Gastroesophageal sphincter (tissue), 4 donors: ENCODE results near the gene SLC44A1. TPM values are rescaled to one million over a fixed set of nuclear protein-coding genes. Genes with fewer than 3 reads are reported as not detected.

Experiments
- ATAC-seq: fragments of 150-250 bp; one replicate; pipeline ENCODE4 v1.9.1; 2016; ENCODE audit warnings: mild to moderate bottlenecking, moderate library complexity
- H3K27ac ChIP-seq, 4 donors: fragments of 200-600 bp; sonication (generic) in 3 of 4; 1 replicate in 3 of 4; 2 replicates in 1 of 4; pipeline ENCODE4 v1.5.1; 2016 to 2019
- H3K27me3 ChIP-seq: fragments of 200-600 bp; sonication (generic); one replicate; pipeline ENCODE4 v1.5.1; 2019
- H3K36me3 ChIP-seq, 2 donors: fragments of 200-600 bp; sonication (generic); one replicate each; pipeline ENCODE4 v1.5.1; 2019; ENCODE audit warnings: control low read depth in 1 of 2
- H3K4me1 ChIP-seq, 3 donors: fragments of 200-600 bp; sonication (generic); 1 replicate in 2 of 3; 2 replicates in 1 of 3; pipeline ENCODE4 v1.5.1; 2016 to 2019; ENCODE audit warnings: control low read depth in 2 of 3
- H3K4me3 ChIP-seq, 2 donors: fragments of 200-600 bp; sonication (generic); one replicate each; pipeline ENCODE4 v1.5.1; 2019; ENCODE audit warnings: mild to moderate bottlenecking in 1 of 2, moderate library complexity in 1 of 2
- H3K9me3 ChIP-seq, 3 donors: fragments of 200-600 bp; sonication (generic); one replicate each; pipeline ENCODE4 v1.5.1; 2017 to 2019; ENCODE audit warnings: control low read depth in 2 of 3
- CTCF ChIP-seq, 4 experiments: fragments of 200-600 bp in 2 of 4; fragments of 450-650 bp in 2 of 4; sonication (generic) in 1 of 4; IDR thresholded peaks; one replicate each; pipeline ENCODE4 v1.5.1; 2017 to 2019; ENCODE audit warnings: antibody characterized with exemption in 4 of 4, mild to moderate bottlenecking in 2 of 4, moderate library complexity in 2 of 4
- EP300 ChIP-seq: sonication (generic); formaldehyde crosslinking; IDR thresholded peaks from one replicate; pipeline ENCODE4 v1.6.1; 2017; ENCODE audit warnings: antibody characterized with exemption, mild to moderate bottlenecking
- POLR2A ChIP-seq, 2 donors: fragments of 450-650 bp; IDR thresholded peaks; one replicate each; pipeline ENCODE4 v1.6.1; 2017; ENCODE audit warnings: antibody characterized with exemption in 2 of 2, mild to moderate bottlenecking in 2 of 2, moderate library complexity in 1 of 2
- POLR2AphosphoS5 ChIP-seq: sonication (generic); formaldehyde crosslinking; IDR thresholded peaks from one replicate; pipeline ENCODE4 v1.6.1; 2017; ENCODE audit warnings: antibody characterized with exemption
- WGBS, 2 donors: methylation state at CpG; one replicate each; pipeline ENCODE4 v1.1.5; 2018; ENCODE audit warnings: low coverage in 1 of 2; 5-methylcytosine and 5-hydroxymethylcytosine counted together
- total RNA-seq, 4 donors: library from RNA; depleted of rRNA; stranded (reverse); fragments of >200 nt; gene quantifications; one replicate each; pipeline ENCODE4 v1.1.0, GENCODE V29; 2016

Gene SLC44A1
- total RNA-seq, 4 donors from 2014 or later: 27.9 to 49.1 (median 30.6) TPM

- Histone ChIP-seq H3K27me3 (no peaks in the 10 kb centered on the region), H3K36me3 (peaks cover 0 to 6% of the 10 kb centered on the region in 2 donors), H3K27ac (no peak overlapping the region), H3K4me1 (peaks cover 0 to 12% (median 0%) of the 10 kb centered on the region in 3 donors), H3K4me3 (no peak overlapping the region), H3K9me3 (no peaks in the 10 kb centered on the region)
- TF ChIP-seq POLR2A (IDR thresholded peaks at IDR 0.05) (no peak), EP300 (no peak), POLR2AphosphoS5 (no peak), CTCF (IDR thresholded peaks at IDR 0.05) (no peak)
- ATAC-seq: no peak
Measured at GRCh38 chr9:105313238-105313637, 68.8 kb downstream of the SLC44A1 start.

GRCh38 chr9:105316703-105317102, 72.3 kb downstream of the SLC44A1 start:
- 83 to 88% methylated on average over 2 of the region's 2 CpGs for WGBS, 2 donors
- Histone ChIP-seq H3K4me3 (no peak overlapping the region), H3K27me3 (no peaks in the 10 kb centered on the region), H3K4me1 (no peaks in the 10 kb centered on the region), H3K9me3 (no peaks in the 10 kb centered on the region), H3K27ac (no peak overlapping the region), H3K36me3 (peaks cover 0 to 6% of the 10 kb centered on the region in 2 donors)
- no peak for TF ChIP-seq POLR2A (IDR thresholded peaks at IDR 0.05)
- no peak for ATAC-seq

GRCh38 chr9:105318729-105319191, 74.3 kb downstream of the SLC44A1 start:
- Histone ChIP-seq H3K36me3 (peaks cover 0 to 6% of the 10 kb centered on the region in 2 donors), H3K27me3 (no peaks in the 10 kb centered on the region), H3K4me3 (no peak overlapping the region), H3K9me3 (no peaks in the 10 kb centered on the region), H3K27ac (no peak overlapping the region), H3K4me1 (no peaks in the 10 kb centered on the region)
- no peak for TF ChIP-seq POLR2AphosphoS5
- no peak for TF ChIP-seq POLR2A (IDR thresholded peaks at IDR 0.05)
- TF ChIP-seq CTCF (IDR thresholded peaks at IDR 0.05): no peak
- TF ChIP-seq EP300: no peak
- 89 to 92% methylated on average over 4 of the region's 4 CpGs for WGBS, 2 donors
- ATAC-seq: no peak

GRCh38 chr9:105319202-105319813, 74.9 kb downstream of the SLC44A1 start:
- Histone ChIP-seq H3K27ac (no peak overlapping the region), H3K4me1 (no peaks in the 10 kb centered on the region), H3K36me3 (peaks cover 0 to 6% of the 10 kb centered on the region in 2 donors), H3K27me3 (no peaks in the 10 kb centered on the region), H3K4me3 (no peak overlapping the region), H3K9me3 (no peaks in the 10 kb centered on the region)
- no peak for ATAC-seq
- 85 to 95% methylated on average over 3 to 5 of the region's 5 CpGs for WGBS, 2 donors
- TF ChIP-seq POLR2A (IDR thresholded peaks at IDR 0.05) (no peak), POLR2AphosphoS5 (no peak), EP300 (no peak), CTCF (IDR thresholded peaks at IDR 0.05) (no peak)

GRCh38 chr9:105320568-105320967, 76.1 kb downstream of the SLC44A1 start:
- no peak for TF ChIP-seq POLR2A (IDR thresholded peaks at IDR 0.05)
- no peak overlapping the region for H3K27ac ChIP-seq
- H3K36me3 ChIP-seq: peaks cover 0 to 6% of the 10 kb centered on the region in 2 donors
- no peak for ATAC-seq
- no peak overlapping the region for H3K4me3 ChIP-seq
- H3K9me3 ChIP-seq: no peaks in the 10 kb centered on the region
- no peaks in the 10 kb centered on the region for H3K27me3 ChIP-seq
- 97 to 100% methylated on average over 2 to 3 of the region's 3 CpGs for WGBS, 2 donors
- no peaks in the 10 kb centered on the region for H3K4me1 ChIP-seq

- H3K36me3 ChIP-seq: no peaks in the 10 kb centered on the region
- WGBS, 2 donors: 83 to 89% methylated on average over 2 to 3 of the region's 3 CpGs
- no peaks in the 10 kb centered on the region for H3K27me3 ChIP-seq
- H3K4me1 ChIP-seq: peaks cover 0 to 14% (median 0%) of the 10 kb centered on the region in 3 donors
- TF ChIP-seq CTCF (IDR thresholded peaks at IDR 0.05): no peak
- TF ChIP-seq POLR2AphosphoS5: no peak
- no peak for TF ChIP-seq POLR2A (IDR thresholded peaks at IDR 0.05)
- TF ChIP-seq EP300: no peak
- H3K4me3 ChIP-seq: no peak overlapping the region
- ATAC-seq: no peak
- H3K9me3 ChIP-seq: no peaks in the 10 kb centered on the region
- H3K27ac ChIP-seq: no peak overlapping the region
Measured at GRCh38 chr9:105328296-105328695, 83.8 kb downstream of the SLC44A1 start.
